Measurements from ENCODE around the gene ADGRL4.

ADGRL4 gene

GRCh38 chr1:78918157-78918556 lies 88.4 kb downstream of the ADGRL4 start:
- Histone ChIP-seq H3K36me3 (ENCODE audit: control insufficient read depth, insufficient read depth, low read length) (no peaks in the 10 kb centered on the region), H3K4me3 (replicated peaks; ENCODE audit: low read depth, low read length) (no peak overlapping the region), H3K27me3 (replicated peaks; ENCODE audit: control insufficient read depth, insufficient read depth, low read length) (no peaks in the 10 kb centered on the region)
- DNase-seq (ENCODE audit: extremely low read depth, insufficient read length): no peak
- no peak for TF ChIP-seq CTCF (IDR thresholded peaks at IDR 0.05; ENCODE audit: insufficient read depth, low read length, poor library complexity, severe bottlenecking)

- Histone ChIP-seq H3K27me3 (replicated peaks; ENCODE audit: control insufficient read depth, insufficient read depth, low read length) (no peaks in the 10 kb centered on the region), H3K4me3 (replicated peaks; ENCODE audit: low read depth, low read length) (no peak overlapping the region), H3K36me3 (ENCODE audit: control insufficient read depth, insufficient read depth, low read length) (no peaks in the 10 kb centered on the region)
- no peak for TF ChIP-seq CTCF (IDR thresholded peaks at IDR 0.05; ENCODE audit: insufficient read depth, low read length, poor library complexity, severe bottlenecking)
- no peak for DNase-seq (ENCODE audit: extremely low read depth, insufficient read length)
These were observed 89.5 kb downstream of the ADGRL4 start for GRCh38 chr1:78916986-78917385.

DNA sequence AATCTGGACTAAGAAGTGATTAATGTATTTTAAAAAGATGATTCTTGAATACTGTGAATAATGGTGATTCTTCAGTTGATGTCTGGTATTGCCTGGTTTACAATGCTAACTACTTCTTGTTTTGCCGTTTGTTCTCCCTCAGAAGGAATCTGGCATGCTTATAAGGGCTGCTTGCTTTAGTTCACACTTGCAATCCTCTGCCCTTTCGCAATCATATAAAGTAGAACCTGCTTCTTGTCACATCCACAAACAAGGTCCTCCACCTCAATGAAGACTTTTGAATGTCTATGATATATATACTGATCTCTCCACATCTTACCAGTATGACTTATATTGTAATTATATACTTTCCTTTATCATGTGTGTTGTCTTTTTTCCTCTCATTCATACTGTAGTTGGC lies 92.6 kb downstream of the ADGRL4 start:
- no peak for DNase-seq (ENCODE audit: extremely low read depth, insufficient read length)
- no peaks in the 10 kb centered on the region for H3K36me3 ChIP-seq (ENCODE audit: control insufficient read depth, insufficient read depth, low read length)
- H3K4me3 ChIP-seq (replicated peaks; ENCODE audit: low read depth, low read length): no peak overlapping the region
- no peaks in the 10 kb centered on the region for H3K27me3 ChIP-seq (replicated peaks; ENCODE audit: control insufficient read depth, insufficient read depth, low read length)
- no peak for TF ChIP-seq CTCF (IDR thresholded peaks at IDR 0.05; ENCODE audit: insufficient read depth, low read length, poor library complexity, severe bottlenecking)

GRCh38 chr1:78911956-78912880 lies 94.3 kb downstream of the ADGRL4 start:
- no peak overlapping the region for H3K4me3 ChIP-seq (replicated peaks; ENCODE audit: low read depth, low read length)
- no peaks in the 10 kb centered on the region for H3K36me3 ChIP-seq (ENCODE audit: control insufficient read depth, insufficient read depth, low read length)
- no peak for DNase-seq (ENCODE audit: extremely low read depth, insufficient read length)
- no peak for TF ChIP-seq CTCF (IDR thresholded peaks at IDR 0.05; ENCODE audit: insufficient read depth, low read length, poor library complexity, severe bottlenecking)
- no peaks in the 10 kb centered on the region for H3K27me3 ChIP-seq (replicated peaks; ENCODE audit: control insufficient read depth, insufficient read depth, low read length)

- Histone ChIP-seq H3K36me3 (ENCODE audit: control insufficient read depth, insufficient read depth, low read length) (no peaks in the 10 kb centered on the region), H3K27me3 (replicated peaks; ENCODE audit: control insufficient read depth, insufficient read depth, low read length) (no peaks in the 10 kb centered on the region), H3K4me3 (replicated peaks; ENCODE audit: low read depth, low read length) (no peak overlapping the region)
- no peak for DNase-seq (ENCODE audit: extremely low read depth, insufficient read length)
- no peak for TF ChIP-seq CTCF (IDR thresholded peaks at IDR 0.05; ENCODE audit: insufficient read depth, low read length, poor library complexity, severe bottlenecking)
These were observed 103.9 kb downstream of the ADGRL4 start for GRCh38 chr1:78902641-78903040.

Data from GM06990 (cell line).